Endometrial microvascular endothelial cells (primary cell): ENCODE measurements around the gene TXK. TPM values are rescaled to one million over a fixed set of nuclear protein-coding genes. Genes with fewer than 3 reads are reported as not detected.

ENCODE experiments used
- in situ Hi-C: cut with HindIII; loops from 2 replicates; pipeline ENCODE4 v1.10.0; 2017; ENCODE audit warnings: low sequenced_read_pairs, low pct_unique_long_range_greater_than_20kb; ENCODE audit errors: inconsistent ontology term
- total RNA-seq: library from RNA; depleted of rRNA; stranded (reverse); fragments of >200 nt; gene quantifications from one replicate; pipeline ENCODE4 v1.2.3, GENCODE V29; 2015; ENCODE audit errors: inconsistent ontology term

Gene TXK
- total RNA-seq, 1 donor from 2014 or later: 0.84 TPM

GRCh38 chr4:48139691-48140090 is 5.6 kb upstream of the TXK start:
- in situ Hi-C loops: no loop called here

GRCh38 chr4:48138936-48139335 is 4.9 kb upstream of the TXK start:
- in situ Hi-C loops: no loop called here

- in situ Hi-C loops: no loop called here
Observed at GRCh38 chr4:48138511-48138910, 4.5 kb upstream of the TXK start.

- in situ Hi-C loops: no loop called here
Observed at GRCh38 chr4:48137846-48138245, 3.8 kb upstream of the TXK start.

GRCh38 chr4:48133669-48134068 is 381 bp downstream of the TXK start:
- in situ Hi-C loops: no loop called here

GRCh38 chr4:48131736-48132135 is 2.3 kb downstream of the TXK start:
- in situ Hi-C loops: no loop called here

GRCh38 chr4:48130100-48130499 is 4.0 kb downstream of the TXK start:
- in situ Hi-C loops: no loop called here

- in situ Hi-C loops: no loop called here
Observed at GRCh38 chr4:48129307-48130014, 4.6 kb downstream of the TXK start.

GRCh38 chr4:48127682-48128404 is 6.2 kb downstream of the TXK start:
- in situ Hi-C loops: no loop called here

- in situ Hi-C loops: no loop called here
Observed at GRCh38 chr4:48127231-48127630, 6.8 kb downstream of the TXK start.

DNA sequence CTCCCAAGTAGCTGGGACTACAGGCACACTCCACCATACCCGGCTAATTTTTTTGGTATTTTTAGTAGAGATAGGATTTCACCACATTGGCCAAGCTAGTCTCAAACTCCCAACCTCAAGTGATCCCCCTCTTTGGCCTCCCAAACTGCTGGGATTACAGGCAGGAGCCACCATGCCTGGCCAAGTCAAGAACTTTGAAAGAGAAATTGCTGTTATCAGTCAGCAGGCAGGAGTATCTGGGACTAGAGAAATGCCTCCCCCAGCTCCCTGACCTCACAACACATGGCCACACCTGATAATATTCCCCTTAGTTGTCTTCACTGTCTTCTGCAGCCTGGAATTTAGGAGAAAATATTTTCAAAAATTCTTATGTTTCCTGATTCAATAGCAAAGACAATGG is 7.4 kb downstream of the TXK start:
- in situ Hi-C loops: no loop called here

DNA sequence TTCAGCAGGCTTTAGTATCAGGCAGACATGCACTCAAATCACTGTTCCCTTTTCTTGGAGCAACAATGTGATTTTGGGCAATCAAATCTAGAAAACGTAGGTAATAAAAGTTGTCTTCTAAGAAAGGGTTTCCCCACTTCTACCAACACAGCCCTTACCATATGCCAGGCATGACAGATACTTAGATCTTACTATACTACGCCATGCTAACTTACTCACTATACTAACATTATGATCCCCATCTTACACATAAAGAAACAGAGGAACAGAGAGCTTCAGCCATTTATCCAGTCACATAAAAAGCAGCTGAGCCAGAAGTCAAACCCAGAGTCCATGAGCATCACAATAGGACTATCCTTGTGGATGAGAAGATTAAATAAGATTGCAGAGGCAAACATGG is 9.2 kb downstream of the TXK start:
- in situ Hi-C loops: no loop called here

DNA sequence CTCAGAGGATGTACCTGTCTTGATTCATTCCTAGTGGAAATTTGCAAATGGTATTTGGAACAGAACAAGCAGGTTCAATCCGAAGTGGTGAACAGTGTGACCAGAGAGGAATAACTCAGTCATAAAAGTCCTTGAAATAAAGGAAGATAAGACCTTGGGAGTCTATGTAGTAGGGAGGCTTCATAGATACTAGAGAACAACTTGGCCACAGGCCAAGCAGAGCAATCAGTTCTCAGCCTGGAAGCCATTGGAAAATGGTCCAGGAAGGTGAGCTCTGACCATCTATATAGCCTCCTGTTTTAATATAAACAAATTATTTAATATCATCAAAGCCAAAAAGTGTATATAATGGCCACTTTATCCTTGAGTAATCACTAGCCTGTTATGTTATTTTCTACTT is 11.3 kb downstream of the TXK start:
- in situ Hi-C loops: no loop called here

DNA sequence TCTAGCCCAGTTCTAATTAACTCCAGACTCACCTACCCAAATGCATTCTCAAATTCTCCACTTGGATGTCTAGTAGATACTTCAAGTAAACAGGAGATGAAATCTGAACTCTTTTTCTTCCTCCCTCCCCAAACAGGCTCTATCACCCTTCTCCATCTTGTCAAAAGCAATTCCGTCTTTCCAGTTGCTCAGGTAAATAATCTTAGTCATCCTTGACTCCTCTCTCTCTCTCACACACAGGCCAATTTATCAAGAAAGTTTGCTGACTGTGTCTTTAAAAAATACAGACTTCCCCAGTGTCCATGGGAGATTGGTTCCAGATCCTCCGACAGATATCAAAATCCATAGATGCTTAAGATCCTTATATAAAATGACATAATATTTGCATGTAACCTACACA is 12.9 kb downstream of the TXK start:
- in situ Hi-C loops: no loop called here

DNA sequence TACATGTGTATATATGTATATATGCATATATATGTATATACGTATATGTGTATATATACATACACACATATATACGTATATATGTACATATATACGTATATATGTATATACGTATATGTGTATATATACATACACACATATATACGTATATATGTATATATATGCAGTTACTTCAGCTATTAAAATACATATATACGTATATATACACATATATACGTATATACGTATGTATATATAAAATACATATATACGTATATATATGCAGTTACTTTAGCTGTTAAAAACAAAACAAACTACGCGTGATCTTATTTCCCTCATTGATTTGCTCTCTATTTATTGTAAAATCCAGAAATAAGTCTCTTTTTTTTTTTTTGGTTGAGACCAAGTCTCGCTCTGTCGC is 13.9 kb downstream of the TXK start:
- in situ Hi-C loops: no loop called here

GRCh38 chr4:48119646-48120045 is 14.4 kb downstream of the TXK start:
- in situ Hi-C loops: no loop called here

- in situ Hi-C loops: no loop called here
Observed at GRCh38 chr4:48118081-48118480, 16.0 kb downstream of the TXK start.

- in situ Hi-C loops: no loop called here
Observed at GRCh38 chr4:48116582-48116981, 17.5 kb downstream of the TXK start.

- in situ Hi-C loops: no loop called here
Observed at GRCh38 chr4:48114412-48114811, 19.6 kb downstream of the TXK start.

GRCh38 chr4:48112017-48112667 is 21.9 kb downstream of the TXK start:
- in situ Hi-C loops: no loop called here
